Measurements from ENCODE around the gene EIF2AK2. TPM values are rescaled to one million over a fixed set of nuclear protein-coding genes. Genes with fewer than 3 reads are reported as not detected.

Gene EIF2AK2
- total RNA-seq, 1 donor from 2014 or later = 22.4 TPM

DNA sequence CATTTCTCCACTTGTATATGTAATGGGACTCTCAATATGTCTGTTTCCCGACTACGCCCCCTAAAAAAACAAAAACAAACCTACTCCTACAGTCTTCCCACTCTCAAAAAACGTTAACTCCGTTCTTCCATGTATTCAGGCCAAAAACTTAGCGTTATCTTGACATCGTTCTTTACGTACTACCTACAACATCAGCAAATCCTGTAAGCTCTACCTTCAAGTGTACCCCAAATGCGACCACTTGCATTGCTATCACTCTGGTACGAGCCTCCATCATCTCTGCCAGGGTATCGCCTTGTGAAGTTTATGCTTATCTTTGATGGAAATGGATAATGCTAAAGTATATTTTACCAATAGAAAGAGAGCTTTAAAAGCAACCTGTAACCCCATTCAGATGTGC, 72.0 kb downstream of the EIF2AK2 start:
- Histone ChIP-seq H3K36me3 (ENCODE audit: control insufficient read depth in 3 of 3, insufficient read depth in 3 of 3, low read length in 3 of 3) (peaks cover 4 to 33% (median 32%) of the 10 kb centered on the region in 3 donors), H3K27me3 (ENCODE audit: control insufficient read depth in 3 of 3, insufficient read depth in 3 of 3, low read length in 3 of 3) (no peaks in the 10 kb centered on the region), H3K27ac (ENCODE audit: low read depth, low read length) (no peak overlapping the region), H3K9me3 (ENCODE audit: control insufficient read depth in 3 of 3, low read length in 3 of 3) (no peaks in the 10 kb centered on the region), H3K4me3 (ENCODE audit: low read length in 3 of 3) (peak overlapping the region; percentile 92 to 97 (median 97)), H3K4me1 (ENCODE audit: control insufficient read depth in 3 of 3, insufficient read depth in 3 of 3, low read length in 3 of 3) (peaks cover 6 to 27% (median 23%) of the 10 kb centered on the region in 3 donors), H3K9ac (ENCODE audit: low read depth in 1 of 3, low read length in 3 of 3) (peak overlapping the region; percentile 83 to 95 (median 93))

DNA sequence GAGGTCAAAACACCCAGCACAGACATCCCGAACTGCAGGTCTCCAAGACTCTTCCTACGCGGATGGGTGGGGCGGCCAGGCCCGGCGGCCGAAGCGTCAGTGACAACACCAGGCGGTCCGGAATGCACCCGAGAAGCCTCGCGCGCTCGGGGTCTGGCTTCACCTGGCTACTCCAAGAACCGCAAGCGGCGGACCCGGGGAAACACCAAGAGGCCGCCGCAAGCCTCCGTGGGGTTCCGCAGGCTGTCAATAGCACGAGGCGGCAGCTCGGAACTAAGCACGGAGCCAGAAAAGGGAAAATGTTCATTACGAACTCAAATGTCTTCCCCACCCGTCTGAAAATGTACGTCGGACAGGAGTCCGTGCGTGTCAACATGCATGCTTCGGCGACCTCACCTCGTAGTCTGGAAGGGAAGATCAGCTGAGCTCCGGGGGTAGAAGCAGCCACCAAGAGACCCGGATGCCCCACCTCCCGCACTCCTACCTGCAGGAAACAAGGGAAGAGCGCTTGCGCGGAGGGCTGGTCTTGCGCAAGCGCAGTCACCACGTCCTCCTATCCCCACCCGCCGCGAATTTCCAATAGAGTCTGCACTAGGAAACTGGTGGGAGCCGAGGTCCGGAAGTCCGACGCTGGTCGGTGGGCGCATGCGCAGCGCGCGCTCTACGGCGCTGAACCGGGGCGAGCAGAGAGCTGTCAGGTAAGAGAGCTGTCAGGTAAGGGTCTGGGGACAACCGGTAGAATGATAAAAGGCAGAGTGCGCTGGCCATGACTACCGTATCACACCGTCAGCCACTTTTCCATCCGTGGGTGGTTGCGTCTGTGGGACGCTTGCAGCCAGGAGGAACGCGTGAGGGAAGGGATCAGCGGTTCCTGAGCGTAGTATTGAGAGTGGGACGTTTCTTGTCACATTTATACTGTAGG, 72.6 kb downstream of the EIF2AK2 start, which contains the start of the genes GPATCH11 and HEATR5B:
Gene GPATCH11 (plus strand): TSS at position 646 of the 922 bp plus-strand sequence. CDS start 3,864 bp downstream, outside the sequence.
Gene HEATR5B (minus strand): TSS at position 500 of the 922 bp plus-strand sequence. CDS start 958 bp downstream, outside the sequence.
- peaks cover 6 to 27% (median 23%) of the 10 kb centered on the region in 3 donors for H3K4me1 ChIP-seq (ENCODE audit: control insufficient read depth in 3 of 3, insufficient read depth in 3 of 3, low read length in 3 of 3)
- H3K9me3 ChIP-seq (ENCODE audit: control insufficient read depth in 3 of 3, low read length in 3 of 3) = no peaks in the 10 kb centered on the region
- peak within 1 kb of the TSS; percentile 92 to 97 (median 97) for H3K4me3 ChIP-seq (ENCODE audit: low read length in 3 of 3)
- peaks cover 2 to 34% (median 31%) of the 10 kb centered on the region in 3 donors for H3K36me3 ChIP-seq (ENCODE audit: control insufficient read depth in 3 of 3, insufficient read depth in 3 of 3, low read length in 3 of 3)
- H3K27me3 ChIP-seq (ENCODE audit: control insufficient read depth in 3 of 3, insufficient read depth in 3 of 3, low read length in 3 of 3) = no peaks in the 10 kb centered on the region
- H3K9ac ChIP-seq (ENCODE audit: low read depth in 1 of 3, low read length in 3 of 3) = peak within 1 kb of the TSS; percentile 83 to 95 (median 93)
- H3K27ac ChIP-seq (ENCODE audit: low read depth, low read length) = peak within 1 kb of the TSS; percentile 76

DNA sequence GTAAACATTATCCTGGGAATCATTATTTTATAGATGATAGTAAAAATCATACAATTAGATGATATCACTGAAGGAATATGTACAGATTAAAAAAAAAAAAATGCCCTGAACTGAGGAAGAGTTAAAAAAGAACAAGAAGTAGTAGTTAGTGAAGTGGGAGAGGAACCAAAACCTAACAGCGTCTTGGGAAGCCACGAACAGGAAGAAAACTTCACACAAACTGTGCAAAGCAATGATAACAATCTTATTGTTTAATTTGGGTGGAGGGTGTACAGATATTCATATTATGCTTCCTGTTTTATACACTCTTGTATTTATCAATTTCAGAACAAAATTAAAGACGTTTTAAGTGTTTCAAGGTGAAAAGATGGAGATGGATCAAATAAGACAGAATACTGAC, 76.1 kb downstream of the EIF2AK2 start:
- Histone ChIP-seq H3K27me3 (ENCODE audit: control insufficient read depth in 3 of 3, insufficient read depth in 3 of 3, low read length in 3 of 3) (no peaks in the 10 kb centered on the region), H3K9me3 (ENCODE audit: control insufficient read depth in 3 of 3, low read length in 3 of 3) (no peaks in the 10 kb centered on the region), H3K36me3 (ENCODE audit: control insufficient read depth in 3 of 3, insufficient read depth in 3 of 3, low read length in 3 of 3) (peaks cover 7 to 34% (median 31%) of the 10 kb centered on the region in 3 donors), H3K4me3 (ENCODE audit: low read length in 3 of 3) (no peak overlapping the region), H3K9ac (ENCODE audit: low read depth in 1 of 3, low read length in 3 of 3) (no peak overlapping the region), H3K27ac (ENCODE audit: low read depth, low read length) (no peak overlapping the region), H3K4me1 (ENCODE audit: control insufficient read depth in 3 of 3, insufficient read depth in 3 of 3, low read length in 3 of 3) (peaks cover 6 to 27% (median 23%) of the 10 kb centered on the region in 3 donors)

GRCh38 chr2:37080266-37080665, 76.5 kb downstream of the EIF2AK2 start:
- Histone ChIP-seq H3K9ac (ENCODE audit: low read depth in 1 of 3, low read length in 3 of 3) (no peak overlapping the region), H3K27ac (ENCODE audit: low read depth, low read length) (no peak overlapping the region), H3K4me3 (ENCODE audit: low read length in 3 of 3) (no peak overlapping the region), H3K4me1 (ENCODE audit: control insufficient read depth in 3 of 3, insufficient read depth in 3 of 3, low read length in 3 of 3) (peaks cover 6 to 27% (median 23%) of the 10 kb centered on the region in 3 donors), H3K27me3 (ENCODE audit: control insufficient read depth in 3 of 3, insufficient read depth in 3 of 3, low read length in 3 of 3) (no peaks in the 10 kb centered on the region), H3K9me3 (ENCODE audit: control insufficient read depth in 3 of 3, low read length in 3 of 3) (no peaks in the 10 kb centered on the region), H3K36me3 (ENCODE audit: control insufficient read depth in 3 of 3, insufficient read depth in 3 of 3, low read length in 3 of 3) (peaks cover 7 to 34% (median 31%) of the 10 kb centered on the region in 3 donors)

GRCh38 chr2:37070931-37071330, 85.8 kb downstream of the EIF2AK2 start:
- H3K36me3 ChIP-seq (ENCODE audit: control insufficient read depth in 3 of 3, insufficient read depth in 3 of 3, low read length in 3 of 3) = peaks cover under 1 to 36% (median 29%) of the 10 kb centered on the region in 3 donors

DNA sequence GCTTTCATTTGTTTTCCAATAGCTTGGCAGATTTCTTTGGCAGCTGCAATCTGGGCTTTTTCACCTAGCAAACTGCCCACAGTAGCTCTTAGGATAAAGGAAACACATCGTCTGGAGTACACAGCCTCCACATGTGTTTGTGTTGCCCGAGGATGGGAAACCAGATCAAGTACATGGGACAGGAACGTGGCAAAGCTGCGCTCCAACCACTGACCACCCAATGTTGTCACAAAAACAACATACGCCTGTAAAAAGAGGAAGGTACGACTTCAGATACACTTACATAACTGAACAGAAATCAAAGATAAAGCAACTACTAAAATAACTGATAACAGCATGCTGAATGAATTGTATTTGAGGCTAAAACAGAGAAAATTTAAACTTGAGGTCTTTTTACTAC, 88.1 kb downstream of the EIF2AK2 start:
- Histone ChIP-seq H3K9me3 (ENCODE audit: control insufficient read depth in 3 of 3, low read length in 3 of 3) (no peaks in the 10 kb centered on the region), H3K36me3 (ENCODE audit: control insufficient read depth in 3 of 3, insufficient read depth in 3 of 3, low read length in 3 of 3) (peaks cover 8 to 48% (median 36%) of the 10 kb centered on the region in 3 donors), H3K4me1 (ENCODE audit: control insufficient read depth in 3 of 3, insufficient read depth in 3 of 3, low read length in 3 of 3) (no peaks in the 10 kb centered on the region), H3K27me3 (ENCODE audit: control insufficient read depth in 3 of 3, insufficient read depth in 3 of 3, low read length in 3 of 3) (no peaks in the 10 kb centered on the region), H3K27ac (ENCODE audit: low read depth, low read length) (no peak overlapping the region), H3K9ac (ENCODE audit: low read depth in 1 of 3, low read length in 3 of 3) (no peak overlapping the region), H3K4me3 (ENCODE audit: low read length in 3 of 3) (no peak overlapping the region)

More at GRCh38 chr2:37070931-37071330, 85.8 kb downstream of the EIF2AK2 start:
- H3K9me3 ChIP-seq (ENCODE audit: control insufficient read depth in 3 of 3, low read length in 3 of 3) = no peaks in the 10 kb centered on the region
- no peak overlapping the region for H3K9ac ChIP-seq (ENCODE audit: low read depth in 1 of 3, low read length in 3 of 3)
- no peaks in the 10 kb centered on the region for H3K4me1 ChIP-seq (ENCODE audit: control insufficient read depth in 3 of 3, insufficient read depth in 3 of 3, low read length in 3 of 3)
- no peak overlapping the region for H3K27ac ChIP-seq (ENCODE audit: low read depth, low read length)
- H3K27me3 ChIP-seq (ENCODE audit: control insufficient read depth in 3 of 3, insufficient read depth in 3 of 3, low read length in 3 of 3) = no peaks in the 10 kb centered on the region
- H3K4me3 ChIP-seq (ENCODE audit: low read length in 3 of 3) = no peak overlapping the region

- no peak overlapping the region for H3K9ac ChIP-seq (ENCODE audit: low read depth in 1 of 3, low read length in 3 of 3)
- H3K4me1 ChIP-seq (ENCODE audit: control insufficient read depth in 3 of 3, insufficient read depth in 3 of 3, low read length in 3 of 3) = no peaks in the 10 kb centered on the region
- H3K27me3 ChIP-seq (ENCODE audit: control insufficient read depth in 3 of 3, insufficient read depth in 3 of 3, low read length in 3 of 3) = no peaks in the 10 kb centered on the region
- H3K4me3 ChIP-seq (ENCODE audit: low read length in 3 of 3) = no peak overlapping the region
- H3K27ac ChIP-seq (ENCODE audit: low read depth, low read length) = no peak overlapping the region
- no peaks in the 10 kb centered on the region for H3K9me3 ChIP-seq (ENCODE audit: control insufficient read depth in 3 of 3, low read length in 3 of 3)
- H3K36me3 ChIP-seq (ENCODE audit: control insufficient read depth in 3 of 3, insufficient read depth in 3 of 3, low read length in 3 of 3) = peaks cover 10 to 49% (median 47%) of the 10 kb centered on the region in 3 donors
These were observed 95.0 kb downstream of the EIF2AK2 start for GRCh38 chr2:37061776-37062175.

GRCh38 chr2:37061013-37061711, 95.6 kb downstream of the EIF2AK2 start:
- Histone ChIP-seq H3K27me3 (ENCODE audit: control insufficient read depth in 3 of 3, insufficient read depth in 3 of 3, low read length in 3 of 3) (no peaks in the 10 kb centered on the region), H3K9ac (ENCODE audit: low read depth in 1 of 3, low read length in 3 of 3) (peak overlapping the region in 1 of 3 donors; percentile 7), H3K36me3 (ENCODE audit: control insufficient read depth in 3 of 3, insufficient read depth in 3 of 3, low read length in 3 of 3) (peaks cover 15 to 52% (median 51%) of the 10 kb centered on the region in 3 donors)

DNA sequence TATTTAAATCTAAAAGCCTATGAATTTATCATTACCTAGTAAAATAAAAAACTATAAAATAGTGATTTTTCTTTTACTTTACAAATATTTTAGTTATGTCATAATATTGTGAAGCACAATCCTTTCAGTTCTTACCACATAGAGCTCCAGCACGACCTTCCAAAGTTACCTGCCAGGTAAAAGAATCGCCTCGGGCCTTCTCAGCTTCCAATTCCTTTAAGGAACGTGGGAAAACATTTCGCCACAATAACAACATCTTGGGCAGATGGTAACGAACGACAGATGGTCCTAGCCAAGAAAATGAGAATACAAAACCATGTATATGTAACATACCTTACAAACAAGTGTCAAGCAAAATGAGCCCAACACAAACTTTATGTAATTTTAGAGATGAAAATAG, 96.3 kb downstream of the EIF2AK2 start:
- no peak overlapping the region for H3K27ac ChIP-seq (ENCODE audit: low read depth, low read length)
- peak overlapping the region in 1 of 3 donors; percentile 7 for H3K9ac ChIP-seq (ENCODE audit: low read depth in 1 of 3, low read length in 3 of 3)
- H3K4me1 ChIP-seq (ENCODE audit: control insufficient read depth in 3 of 3, insufficient read depth in 3 of 3, low read length in 3 of 3) = no peaks in the 10 kb centered on the region
- H3K27me3 ChIP-seq (ENCODE audit: control insufficient read depth in 3 of 3, insufficient read depth in 3 of 3, low read length in 3 of 3) = no peaks in the 10 kb centered on the region
- peaks cover 12 to 53% (median 48%) of the 10 kb centered on the region in 3 donors for H3K36me3 ChIP-seq (ENCODE audit: control insufficient read depth in 3 of 3, insufficient read depth in 3 of 3, low read length in 3 of 3)
- no peaks in the 10 kb centered on the region for H3K9me3 ChIP-seq (ENCODE audit: control insufficient read depth in 3 of 3, low read length in 3 of 3)
- no peak overlapping the region for H3K4me3 ChIP-seq (ENCODE audit: low read length in 3 of 3)

More at GRCh38 chr2:37061013-37061711, 95.6 kb downstream of the EIF2AK2 start:
- Histone ChIP-seq H3K4me3 (ENCODE audit: low read length in 3 of 3) (no peak overlapping the region), H3K9me3 (ENCODE audit: control insufficient read depth in 3 of 3, low read length in 3 of 3) (no peaks in the 10 kb centered on the region), H3K4me1 (ENCODE audit: control insufficient read depth in 3 of 3, insufficient read depth in 3 of 3, low read length in 3 of 3) (no peaks in the 10 kb centered on the region), H3K27ac (ENCODE audit: low read depth, low read length) (no peak overlapping the region)

All from skeletal muscle tissue (tissue), 4 donors.